Measurements from ENCODE around the gene FHIT.

DNA sequence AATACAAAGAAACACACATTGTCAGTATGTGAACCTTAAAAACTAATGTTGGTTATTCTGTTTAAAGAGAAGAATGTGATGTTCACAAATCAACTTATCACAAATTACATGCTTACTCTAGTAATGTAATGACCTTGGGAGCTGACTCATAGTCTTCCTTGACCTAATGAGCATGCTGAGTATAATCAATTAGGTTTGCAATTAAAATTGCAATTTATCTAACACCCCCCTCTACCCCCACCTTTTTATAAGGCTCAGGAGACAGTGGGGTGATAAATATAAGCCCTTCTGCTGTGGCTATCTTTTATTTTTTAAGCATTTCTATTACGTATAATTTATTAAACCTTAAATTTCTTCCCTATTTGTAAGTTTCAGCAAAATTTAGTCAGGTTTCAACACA, 1253.7 kb downstream of the FHIT start:
- TF ChIP-seq, protein P1, sequence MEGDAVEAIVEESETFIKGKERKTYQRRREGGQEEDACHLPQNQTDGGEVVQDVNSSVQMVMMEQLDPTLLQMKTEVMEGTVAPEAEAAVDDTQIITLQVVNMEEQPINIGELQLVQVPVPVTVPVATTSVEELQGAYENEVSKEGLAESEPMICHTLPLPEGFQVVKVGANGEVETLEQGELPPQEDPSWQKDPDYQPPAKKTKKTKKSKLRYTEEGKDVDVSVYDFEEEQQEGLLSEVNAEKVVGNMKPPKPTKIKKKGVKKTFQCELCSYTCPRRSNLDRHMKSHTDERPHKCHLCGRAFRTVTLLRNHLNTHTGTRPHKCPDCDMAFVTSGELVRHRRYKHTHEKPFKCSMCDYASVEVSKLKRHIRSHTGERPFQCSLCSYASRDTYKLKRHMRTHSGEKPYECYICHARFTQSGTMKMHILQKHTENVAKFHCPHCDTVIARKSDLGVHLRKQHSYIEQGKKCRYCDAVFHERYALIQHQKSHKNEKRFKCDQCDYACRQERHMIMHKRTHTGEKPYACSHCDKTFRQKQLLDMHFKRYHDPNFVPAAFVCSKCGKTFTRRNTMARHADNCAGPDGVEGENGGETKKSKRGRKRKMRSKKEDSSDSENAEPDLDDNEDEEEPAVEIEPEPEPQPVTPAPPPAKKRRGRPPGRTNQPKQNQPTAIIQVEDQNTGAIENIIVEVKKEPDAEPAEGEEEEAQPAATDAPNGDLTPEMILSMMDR (conservative IDR thresholded peaks at IDR 0.05), result no peak
- TF ChIP-seq EZH2 (IDR thresholded peaks at IDR 0.05; ENCODE audit: low read depth), result no peak

Data from PC-9 (cell line).